HEK293 (cell line): ENCODE measurements around the gene SLC16A13.
A peak's percentile ranks its signal among the peaks of the same experiment; 100 is the strongest.

Source experiments
- GLI2 ChIP-seq: fragments of 450-650 bp; formaldehyde crosslinking; IDR thresholded peaks from 2 replicates; pipeline ENCODE4; 2017; ENCODE audit warnings: missing biosample characterization, missing genetic modification characterization, low read depth, borderline replicate concordance
- HOXA7 ChIP-seq: sonication (generic); formaldehyde crosslinking; IDR thresholded peaks from 2 replicates; pipeline ENCODE4 v1.8.1; 2022; ENCODE audit warnings: missing genetic modification reagents, borderline replicate concordance
- KLF7 ChIP-seq: fragments of 450-650 bp; formaldehyde crosslinking; IDR thresholded peaks from 2 replicates; pipeline ENCODE4 v1.5.1; 2016; ENCODE audit warnings: missing biosample characterization, missing genetic modification characterization, borderline replicate concordance
- KLF9 ChIP-seq: fragments of 450-650 bp; formaldehyde crosslinking; IDR thresholded peaks from 2 replicates; pipeline ENCODE4 v1.5.1; 2016; ENCODE audit warnings: missing biosample characterization, missing genetic modification characterization, low read depth
- REPIN1 ChIP-seq: fragments of 450-650 bp; formaldehyde crosslinking; IDR thresholded peaks from 2 replicates; pipeline ENCODE4 v1.5.1; 2017; ENCODE audit warnings: missing biosample characterization, missing genetic modification characterization, low read depth
- SETDB1 ChIP-seq: IDR thresholded peaks from one replicate; pipeline ENCODE4 v1.6.1; 2017; ENCODE audit warnings: mild to moderate bottlenecking, low read length, moderate library complexity, mixed read lengths; ENCODE audit not compliant: insufficient read length
- YY2 ChIP-seq: fragments of 450-650 bp; formaldehyde crosslinking; IDR thresholded peaks from 2 replicates; pipeline ENCODE4 v1.5.1; 2016; ENCODE audit warnings: missing biosample characterization, missing genetic modification characterization
- ZFP3 ChIP-seq: fragments of 450-650 bp; formaldehyde crosslinking; IDR thresholded peaks from 2 replicates; pipeline ENCODE4 v1.5.1; 2016; ENCODE audit warnings: low read depth, missing biosample characterization, missing genetic modification characterization
- ZIC2 ChIP-seq: fragments of 450-650 bp; formaldehyde crosslinking; IDR thresholded peaks from 2 replicates; pipeline ENCODE4 v1.5.1; 2016; ENCODE audit warnings: missing biosample characterization, missing genetic modification characterization
- ZNF155 ChIP-seq: fragments of 450-650 bp; formaldehyde crosslinking; IDR thresholded peaks from 2 replicates; pipeline ENCODE4 v1.5.1; 2016; ENCODE audit warnings: missing biosample characterization, missing genetic modification characterization
- ZNF211 ChIP-seq: fragments of 450-650 bp; formaldehyde crosslinking; IDR thresholded peaks from 2 replicates; pipeline ENCODE4 v1.5.1; 2016; ENCODE audit warnings: low read depth, missing biosample characterization, missing genetic modification characterization
- ZNF266 ChIP-seq: fragments of 450-650 bp; formaldehyde crosslinking; IDR thresholded peaks from 2 replicates; pipeline ENCODE4 v1.5.1; 2016; ENCODE audit warnings: missing biosample characterization, missing genetic modification characterization, low read depth
- ZNF292 ChIP-seq: fragments of 450-650 bp; formaldehyde crosslinking; IDR thresholded peaks from 2 replicates; pipeline ENCODE4 v1.5.1; 2016; ENCODE audit warnings: low read depth, missing biosample characterization, missing genetic modification characterization, borderline replicate concordance
- ZNF324 ChIP-seq: fragments of 450-650 bp; formaldehyde crosslinking; IDR thresholded peaks from 2 replicates; pipeline ENCODE4 v1.5.1; 2016; ENCODE audit warnings: missing biosample characterization, missing genetic modification characterization
- ZNF37A ChIP-seq: fragments of 450-650 bp; IDR thresholded peaks from 2 replicates; pipeline ENCODE4 v1.5.1; 2018; ENCODE audit warnings: missing biosample characterization, missing genetic modification characterization
- ZNF416 ChIP-seq: fragments of 450-650 bp; formaldehyde crosslinking; IDR thresholded peaks from 2 replicates; pipeline ENCODE4 v1.5.1; 2016; ENCODE audit warnings: missing biosample characterization, missing genetic modification characterization
- ZNF423 ChIP-seq: fragments of 450-650 bp; formaldehyde crosslinking; IDR thresholded peaks from 2 replicates; pipeline ENCODE4 v1.5.1; 2016; ENCODE audit warnings: missing biosample characterization, missing genetic modification characterization
- ZNF530 ChIP-seq: fragments of 450-650 bp; formaldehyde crosslinking; IDR thresholded peaks from 2 replicates; pipeline ENCODE4 v1.5.1; 2016; ENCODE audit warnings: low read depth, missing biosample characterization, missing genetic modification characterization
- ZNF548 ChIP-seq: fragments of 450-650 bp; formaldehyde crosslinking; IDR thresholded peaks from 2 replicates; pipeline ENCODE4 v1.5.1; 2016; ENCODE audit warnings: missing biosample characterization, missing genetic modification characterization
- ZNF558 ChIP-seq: fragments of 450-650 bp; formaldehyde crosslinking; IDR thresholded peaks from 2 replicates; pipeline ENCODE4 v1.5.1; 2016; ENCODE audit warnings: missing biosample characterization, missing genetic modification characterization
- ZNF596 ChIP-seq: fragments of 450-650 bp; IDR thresholded peaks from 2 replicates; pipeline ENCODE4 v1.5.0; 2018; ENCODE audit warnings: missing biosample characterization, mild to moderate bottlenecking, missing genetic modification characterization, moderate library complexity
- ZNF623 ChIP-seq: fragments of 450-650 bp; formaldehyde crosslinking; IDR thresholded peaks from 2 replicates; pipeline ENCODE4 v1.5.1; 2016; ENCODE audit warnings: missing biosample characterization, missing genetic modification characterization
- ZNF624 ChIP-seq: fragments of 450-650 bp; formaldehyde crosslinking; IDR thresholded peaks from 2 replicates; pipeline ENCODE4 v1.5.1; 2017; ENCODE audit warnings: missing biosample characterization, missing genetic modification characterization
- ZNF701 ChIP-seq: fragments of 450-650 bp; formaldehyde crosslinking; IDR thresholded peaks from 2 replicates; pipeline ENCODE4 v1.5.1; 2016; ENCODE audit warnings: missing biosample characterization, missing genetic modification characterization
- TF ChIP-seq, protein P1 (sequence below): fragments of 450-650 bp; formaldehyde crosslinking; IDR thresholded peaks from 2 replicates; pipeline ENCODE4 v1.5.1; 2016; ENCODE audit warnings: missing biosample characterization, missing genetic modification characterization
- TF ChIP-seq, protein P2 (sequence below): fragments of 450-650 bp; formaldehyde crosslinking; IDR thresholded peaks from 2 replicates; pipeline ENCODE4 v1.5.1; 2016; ENCODE audit warnings: missing biosample characterization, missing genetic modification characterization, low read depth
- TF ChIP-seq, protein P3 (sequence below): fragments of 450-650 bp; formaldehyde crosslinking; IDR thresholded peaks from 2 replicates; pipeline ENCODE4 v1.5.1; 2017; ENCODE audit warnings: missing biosample characterization, missing genetic modification characterization
- TF ChIP-seq, protein P4 (sequence below): fragments of 450-650 bp; formaldehyde crosslinking; IDR thresholded peaks from 2 replicates; pipeline ENCODE4 v1.5.1; 2017; ENCODE audit warnings: missing biosample characterization, missing genetic modification characterization

Gene SLC16A13

DNA sequence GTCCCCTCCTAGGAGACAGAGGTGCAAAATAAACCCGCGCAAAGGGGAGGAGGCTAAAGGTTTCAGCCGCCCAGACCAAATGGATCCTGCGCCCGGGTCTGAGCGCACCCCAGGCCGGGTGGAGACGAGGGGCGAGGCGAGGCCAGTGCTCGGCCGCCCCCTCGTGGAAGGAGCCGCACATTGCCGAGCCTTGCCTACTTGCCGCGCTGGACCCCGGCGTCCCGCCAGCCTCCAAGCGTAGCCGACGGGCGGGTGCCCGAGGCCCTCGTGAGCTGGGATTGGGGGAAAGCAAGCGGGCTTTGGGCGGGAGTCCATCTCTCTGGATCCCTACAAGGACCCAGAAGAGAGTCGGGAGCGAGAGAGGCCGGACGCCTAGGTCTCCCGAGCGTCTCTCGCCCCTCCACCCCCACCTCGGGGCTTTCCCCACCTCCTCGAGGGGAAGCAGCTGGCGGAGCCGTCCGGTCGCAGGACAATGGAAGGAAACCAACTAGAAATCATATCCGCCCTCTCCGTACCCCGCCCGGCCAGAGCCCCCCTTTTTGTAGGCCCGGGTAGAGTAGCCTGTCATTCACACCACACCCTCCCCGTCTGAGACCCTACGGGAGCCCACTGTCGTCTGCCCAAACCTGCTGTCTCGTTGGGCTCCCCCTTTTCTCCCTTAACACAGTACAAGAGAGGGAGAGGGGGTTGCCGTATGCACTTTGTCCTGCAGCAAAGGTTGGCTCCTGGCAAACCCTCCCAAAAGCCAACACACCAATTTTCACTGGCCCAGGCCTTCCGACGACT lies 13.6 kb upstream of the SLC16A13 start (continued):
- TF ChIP-seq ZNF324 (tag by site-specific recombination) (no peak), ZNF623 (tag by site-specific recombination) (no peak), YY2 (no peak), ZNF416 (tag by site-specific recombination) (no peak), KLF9 (tag by site-specific recombination) (no peak), KLF7 (tag by site-specific recombination) (0 out of 2 replicates have a peak, but pooled peaks have one; percentile 17), ZNF423 (tag by site-specific recombination) (no peak), ZIC2 (no peak), ZNF292 (tag by site-specific recombination) (no peak), ZNF624 (no peak), GLI2 (no peak), ZNF558 (tag by site-specific recombination) (no peak), SETDB1 (no peak), REPIN1 (no peak), ZNF701 (tag by site-specific recombination) (no peak), ZNF155 (tag by site-specific recombination) (no peak), ZFP3 (no peak), ZNF596 (0 out of 2 replicates have a peak, but pooled peaks have one; percentile 16), ZNF530 (tag by site-specific recombination) (no peak), ZNF266 (tag by site-specific recombination) (no peak), ZNF211 (tag by site-specific recombination) (no peak), ZNF548 (tag by site-specific recombination) (no peak), ZNF37A (no peak), HOXA7 (CRISPR knock-in tag) (no peak)
- TF ChIP-seq, protein P1, sequence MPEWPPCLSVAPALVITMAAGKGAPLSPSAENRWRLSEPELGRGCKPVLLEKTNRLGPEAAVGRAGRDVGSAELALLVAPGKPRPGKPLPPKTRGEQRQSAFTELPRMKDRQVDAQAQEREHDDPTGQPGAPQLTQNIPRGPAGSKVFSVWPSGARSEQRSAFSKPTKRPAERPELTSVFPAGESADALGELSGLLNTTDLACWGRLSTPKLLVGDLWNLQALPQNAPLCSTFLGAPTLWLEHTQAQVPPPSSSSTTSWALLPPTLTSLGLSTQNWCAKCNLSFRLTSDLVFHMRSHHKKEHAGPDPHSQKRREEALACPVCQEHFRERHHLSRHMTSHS (tag by site-specific recombination), result no peak
- TF ChIP-seq, protein P2, sequence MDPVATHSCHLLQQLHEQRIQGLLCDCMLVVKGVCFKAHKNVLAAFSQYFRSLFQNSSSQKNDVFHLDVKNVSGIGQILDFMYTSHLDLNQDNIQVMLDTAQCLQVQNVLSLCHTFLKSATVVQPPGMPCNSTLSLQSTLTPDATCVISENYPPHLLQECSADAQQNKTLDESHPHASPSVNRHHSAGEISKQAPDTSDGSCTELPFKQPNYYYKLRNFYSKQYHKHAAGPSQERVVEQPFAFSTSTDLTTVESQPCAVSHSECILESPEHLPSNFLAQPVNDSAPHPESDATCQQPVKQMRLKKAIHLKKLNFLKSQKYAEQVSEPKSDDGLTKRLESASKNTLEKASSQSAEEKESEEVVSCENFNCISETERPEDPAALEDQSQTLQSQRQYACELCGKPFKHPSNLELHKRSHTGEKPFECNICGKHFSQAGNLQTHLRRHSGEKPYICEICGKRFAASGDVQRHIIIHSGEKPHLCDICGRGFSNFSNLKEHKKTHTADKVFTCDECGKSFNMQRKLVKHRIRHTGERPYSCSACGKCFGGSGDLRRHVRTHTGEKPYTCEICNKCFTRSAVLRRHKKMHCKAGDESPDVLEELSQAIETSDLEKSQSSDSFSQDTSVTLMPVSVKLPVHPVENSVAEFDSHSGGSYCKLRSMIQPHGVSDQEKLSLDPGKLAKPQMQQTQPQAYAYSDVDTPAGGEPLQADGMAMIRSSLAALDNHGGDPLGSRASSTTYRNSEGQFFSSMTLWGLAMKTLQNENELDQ, result no peak
- TF ChIP-seq, protein P3, sequence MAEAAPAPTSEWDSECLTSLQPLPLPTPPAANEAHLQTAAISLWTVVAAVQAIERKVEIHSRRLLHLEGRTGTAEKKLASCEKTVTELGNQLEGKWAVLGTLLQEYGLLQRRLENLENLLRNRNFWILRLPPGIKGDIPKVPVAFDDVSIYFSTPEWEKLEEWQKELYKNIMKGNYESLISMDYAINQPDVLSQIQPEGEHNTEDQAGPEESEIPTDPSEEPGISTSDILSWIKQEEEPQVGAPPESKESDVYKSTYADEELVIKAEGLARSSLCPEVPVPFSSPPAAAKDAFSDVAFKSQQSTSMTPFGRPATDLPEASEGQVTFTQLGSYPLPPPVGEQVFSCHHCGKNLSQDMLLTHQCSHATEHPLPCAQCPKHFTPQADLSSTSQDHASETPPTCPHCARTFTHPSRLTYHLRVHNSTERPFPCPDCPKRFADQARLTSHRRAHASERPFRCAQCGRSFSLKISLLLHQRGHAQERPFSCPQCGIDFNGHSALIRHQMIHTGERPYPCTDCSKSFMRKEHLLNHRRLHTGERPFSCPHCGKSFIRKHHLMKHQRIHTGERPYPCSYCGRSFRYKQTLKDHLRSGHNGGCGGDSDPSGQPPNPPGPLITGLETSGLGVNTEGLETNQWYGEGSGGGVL (tag by site-specific recombination), result no peak
- TF ChIP-seq, protein P4, sequence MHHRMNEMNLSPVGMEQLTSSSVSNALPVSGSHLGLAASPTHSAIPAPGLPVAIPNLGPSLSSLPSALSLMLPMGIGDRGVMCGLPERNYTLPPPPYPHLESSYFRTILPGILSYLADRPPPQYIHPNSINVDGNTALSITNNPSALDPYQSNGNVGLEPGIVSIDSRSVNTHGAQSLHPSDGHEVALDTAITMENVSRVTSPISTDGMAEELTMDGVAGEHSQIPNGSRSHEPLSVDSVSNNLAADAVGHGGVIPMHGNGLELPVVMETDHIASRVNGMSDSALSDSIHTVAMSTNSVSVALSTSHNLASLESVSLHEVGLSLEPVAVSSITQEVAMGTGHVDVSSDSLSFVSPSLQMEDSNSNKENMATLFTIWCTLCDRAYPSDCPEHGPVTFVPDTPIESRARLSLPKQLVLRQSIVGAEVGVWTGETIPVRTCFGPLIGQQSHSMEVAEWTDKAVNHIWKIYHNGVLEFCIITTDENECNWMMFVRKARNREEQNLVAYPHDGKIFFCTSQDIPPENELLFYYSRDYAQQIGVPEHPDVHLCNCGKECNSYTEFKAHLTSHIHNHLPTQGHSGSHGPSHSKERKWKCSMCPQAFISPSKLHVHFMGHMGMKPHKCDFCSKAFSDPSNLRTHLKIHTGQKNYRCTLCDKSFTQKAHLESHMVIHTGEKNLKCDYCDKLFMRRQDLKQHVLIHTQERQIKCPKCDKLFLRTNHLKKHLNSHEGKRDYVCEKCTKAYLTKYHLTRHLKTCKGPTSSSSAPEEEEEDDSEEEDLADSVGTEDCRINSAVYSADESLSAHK (tag by site-specific recombination), result no peak
